SIG-M5 treated with dmso at 0.1 percent for 504 hours (cell line): ENCODE results near the gene FKBP11.

ENCODE experiments used
- DNase-seq: peaks from one replicate; lab custom pipeline; 2025; ENCODE audit not compliant: unreplicated experiment; lab: John Stamatoyannopoulos, UW

Gene FKBP11

GRCh38 chr12:48956279-48957140 is 31.2 kb upstream of the FKBP11 start:
- peak; percentile 87 for DNase-seq

GRCh38 chr12:48954841-48955501 is 29.7 kb upstream of the FKBP11 start:
- peak; percentile 96 for DNase-seq

GRCh38 chr12:48954061-48954460 is 28.8 kb upstream of the FKBP11 start:
- no peak for DNase-seq

- no peak for DNase-seq
These were observed 27.4 kb upstream of the FKBP11 start for GRCh38 chr12:48952691-48953090.

GRCh38 chr12:48947727-48948126 is 22.4 kb upstream of the FKBP11 start:
- no peak for DNase-seq

GRCh38 chr12:48946943-48947342 is 21.7 kb upstream of the FKBP11 start:
- DNase-seq = no peak

- DNase-seq = no peak
These were observed 20.9 kb upstream of the FKBP11 start for GRCh38 chr12:48946205-48946604.

GRCh38 chr12:48943221-48943620 is 17.9 kb upstream of the FKBP11 start:
- DNase-seq = no peak

- DNase-seq = peak; percentile 81
These were observed 14.9 kb upstream of the FKBP11 start for GRCh38 chr12:48940181-48940580.

- no peak for DNase-seq
These were observed 13.5 kb upstream of the FKBP11 start for GRCh38 chr12:48938805-48939204.

GRCh38 chr12:48937170-48937569 is 11.9 kb upstream of the FKBP11 start:
- DNase-seq = peak; percentile 26

- DNase-seq = peak; percentile 61
These were observed 11.2 kb upstream of the FKBP11 start for GRCh38 chr12:48936379-48936979.

GRCh38 chr12:48934312-48934706 is 9.0 kb upstream of the FKBP11 start:
- peak; percentile 38 for DNase-seq

GRCh38 chr12:48933664-48934311 is 8.5 kb upstream of the FKBP11 start:
- no peak for DNase-seq

- no peak for DNase-seq
These were observed 7.6 kb upstream of the FKBP11 start for GRCh38 chr12:48932878-48933277.

- DNase-seq = no peak
These were observed 5.2 kb upstream of the FKBP11 start for GRCh38 chr12:48930475-48930874.

GRCh38 chr12:48929551-48929950 is 4.3 kb upstream of the FKBP11 start:
- no peak for DNase-seq

GRCh38 chr12:48927261-48927660 is 2.0 kb upstream of the FKBP11 start:
- no peak for DNase-seq

- DNase-seq = peak; percentile 50
These were observed 532 bp downstream of the FKBP11 start for GRCh38 chr12:48924617-48925303.

GRCh38 chr12:48923117-48923516 is 2.2 kb downstream of the FKBP11 start:
- DNase-seq = no peak
